RWPE2 (cell line): ENCODE data around the gene NCOA7.
A peak's percentile ranks its signal among the peaks of the same experiment; 100 is the strongest.

Experiments used
- ATAC-seq: fragments of 200-7000 bp; cut with Tn5 transposase; 3 replicates; pipeline ENCODE4 v1.9.1; 2021; ENCODE audit warnings: low read depth
- DNase-seq: peaks from one replicate; pipeline ENCODE4 v3.0.0-alpha.2; 2020; ENCODE audit warnings: low spot score
- H3K27ac ChIP-seq: fragments of 450-650 bp; 2 replicates; pipeline ENCODE4 v1.5.1; 2017; ENCODE audit warnings: mild to moderate bottlenecking; ENCODE audit not compliant: poor library complexity, severe bottlenecking
- H3K27me3 ChIP-seq: fragments of 250-450 bp; sonication (Bioruptor Pico); 2 replicates; pipeline ENCODE4 v1.5.1; 2021; ENCODE audit warnings: mild to moderate bottlenecking, moderate library complexity; ENCODE audit not compliant: insufficient read depth, poor library complexity, severe bottlenecking
- H3K36me3 ChIP-seq: fragments of 250-450 bp; sonication (Bioruptor Pico); 2 replicates; pipeline ENCODE4 v1.5.1; 2020; ENCODE audit warnings: low read depth, mild to moderate bottlenecking, moderate library complexity
- H3K4me1 ChIP-seq: fragments of 250-450 bp; sonication (Bioruptor Pico); 2 replicates; pipeline ENCODE4 v1.5.1; 2021; ENCODE audit warnings: mild to moderate bottlenecking, moderate library complexity; ENCODE audit not compliant: insufficient read depth, poor library complexity, severe bottlenecking
- H3K4me3 ChIP-seq: fragments of 250-450 bp; sonication (Bioruptor Pico); 2 replicates; pipeline ENCODE4 v1.5.1; 2021; ENCODE audit warnings: mild to moderate bottlenecking, moderate library complexity; ENCODE audit not compliant: severe bottlenecking
- H3K9me3 ChIP-seq: fragments of 250-450 bp; sonication (Bioruptor Pico); 2 replicates; pipeline ENCODE4 v1.5.1; 2021; ENCODE audit warnings: mild to moderate bottlenecking, moderate library complexity; ENCODE audit not compliant: severe bottlenecking
- TF ChIP-seq, protein P1 (sequence below): fragments of 450-650 bp; IDR thresholded peaks from one replicate; pipeline ENCODE4 v1.5.1; 2017; ENCODE audit warnings: mild to moderate bottlenecking, moderate library complexity; ENCODE audit not compliant: poor library complexity, severe bottlenecking

The NCOA7 gene

DNA sequence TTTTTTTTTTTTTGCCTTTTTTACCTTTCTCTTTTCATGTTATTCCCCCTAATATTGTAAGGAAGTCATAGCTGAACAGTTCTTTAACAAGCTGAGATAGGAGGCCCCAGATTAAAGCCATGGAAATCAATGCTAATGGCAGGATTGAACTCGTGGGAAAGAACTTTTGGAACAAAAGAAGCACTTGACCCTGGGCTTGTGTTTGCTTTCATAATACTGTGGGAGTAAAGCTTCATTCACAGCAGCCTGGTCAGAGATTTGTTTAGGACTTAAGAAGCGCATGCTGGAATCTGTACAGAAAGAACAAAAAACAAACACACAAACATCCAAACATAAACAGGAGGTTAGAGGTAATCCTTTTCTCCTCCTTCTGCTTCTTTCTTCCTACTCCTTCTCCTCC lies 36.2 kb upstream of the NCOA7 start:
- ATAC-seq (no peak), DNase-seq (no peak)
- H3K9me3 ChIP-seq, result no peaks in the 10 kb centered on the region
- TF ChIP-seq, protein P1, sequence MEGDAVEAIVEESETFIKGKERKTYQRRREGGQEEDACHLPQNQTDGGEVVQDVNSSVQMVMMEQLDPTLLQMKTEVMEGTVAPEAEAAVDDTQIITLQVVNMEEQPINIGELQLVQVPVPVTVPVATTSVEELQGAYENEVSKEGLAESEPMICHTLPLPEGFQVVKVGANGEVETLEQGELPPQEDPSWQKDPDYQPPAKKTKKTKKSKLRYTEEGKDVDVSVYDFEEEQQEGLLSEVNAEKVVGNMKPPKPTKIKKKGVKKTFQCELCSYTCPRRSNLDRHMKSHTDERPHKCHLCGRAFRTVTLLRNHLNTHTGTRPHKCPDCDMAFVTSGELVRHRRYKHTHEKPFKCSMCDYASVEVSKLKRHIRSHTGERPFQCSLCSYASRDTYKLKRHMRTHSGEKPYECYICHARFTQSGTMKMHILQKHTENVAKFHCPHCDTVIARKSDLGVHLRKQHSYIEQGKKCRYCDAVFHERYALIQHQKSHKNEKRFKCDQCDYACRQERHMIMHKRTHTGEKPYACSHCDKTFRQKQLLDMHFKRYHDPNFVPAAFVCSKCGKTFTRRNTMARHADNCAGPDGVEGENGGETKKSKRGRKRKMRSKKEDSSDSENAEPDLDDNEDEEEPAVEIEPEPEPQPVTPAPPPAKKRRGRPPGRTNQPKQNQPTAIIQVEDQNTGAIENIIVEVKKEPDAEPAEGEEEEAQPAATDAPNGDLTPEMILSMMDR, result no peak
- H3K27ac ChIP-seq, result no peak overlapping the region
- H3K4me3 ChIP-seq, result no peak overlapping the region
- no peaks in the 10 kb centered on the region for H3K36me3 ChIP-seq
- peaks cover 5% of the 10 kb centered on the region for H3K4me1 ChIP-seq
- H3K27me3 ChIP-seq, result peaks cover 64% of the 10 kb centered on the region

DNA sequence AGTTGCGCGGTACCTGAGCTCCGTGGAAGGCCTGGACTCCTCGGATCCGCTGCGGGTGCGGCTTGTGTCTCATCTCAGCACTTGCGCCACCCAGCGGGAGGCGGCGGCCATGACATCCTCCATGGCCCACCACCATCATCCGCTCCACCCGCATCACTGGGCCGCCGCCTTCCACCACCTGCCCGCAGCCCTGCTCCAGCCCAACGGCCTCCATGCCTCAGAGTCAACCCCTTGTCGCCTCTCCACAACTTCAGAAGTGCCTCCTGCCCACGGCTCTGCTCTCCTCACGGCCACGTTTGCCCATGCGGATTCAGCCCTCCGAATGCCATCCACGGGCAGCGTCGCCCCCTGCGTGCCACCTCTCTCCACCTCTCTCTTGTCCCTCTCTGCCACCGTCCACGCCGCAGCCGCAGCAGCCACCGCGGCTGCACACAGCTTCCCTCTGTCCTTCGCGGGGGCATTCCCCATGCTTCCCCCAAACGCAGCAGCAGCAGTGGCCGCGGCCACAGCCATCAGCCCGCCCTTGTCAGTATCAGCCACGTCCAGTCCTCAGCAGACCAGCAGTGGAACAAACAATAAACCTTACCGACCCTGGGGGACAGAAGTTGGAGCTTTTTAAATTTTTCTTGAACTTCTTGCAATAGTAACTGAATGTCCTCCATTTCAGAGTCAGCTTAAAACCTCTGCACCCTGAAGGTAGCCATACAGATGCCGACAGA lies 31.4 kb upstream of the NCOA7 start:
- ATAC-seq, result no peak
- Histone ChIP-seq H3K9me3 (no peaks in the 10 kb centered on the region), H3K36me3 (no peaks in the 10 kb centered on the region), H3K4me1 (no peaks in the 10 kb centered on the region), H3K27me3 (peaks cover 29% of the 10 kb centered on the region), H3K27ac (no peak overlapping the region), H3K4me3 (no peak overlapping the region)
- TF ChIP-seq, protein P1, result peak; percentile 24
- DNase-seq, result no peak

DNA sequence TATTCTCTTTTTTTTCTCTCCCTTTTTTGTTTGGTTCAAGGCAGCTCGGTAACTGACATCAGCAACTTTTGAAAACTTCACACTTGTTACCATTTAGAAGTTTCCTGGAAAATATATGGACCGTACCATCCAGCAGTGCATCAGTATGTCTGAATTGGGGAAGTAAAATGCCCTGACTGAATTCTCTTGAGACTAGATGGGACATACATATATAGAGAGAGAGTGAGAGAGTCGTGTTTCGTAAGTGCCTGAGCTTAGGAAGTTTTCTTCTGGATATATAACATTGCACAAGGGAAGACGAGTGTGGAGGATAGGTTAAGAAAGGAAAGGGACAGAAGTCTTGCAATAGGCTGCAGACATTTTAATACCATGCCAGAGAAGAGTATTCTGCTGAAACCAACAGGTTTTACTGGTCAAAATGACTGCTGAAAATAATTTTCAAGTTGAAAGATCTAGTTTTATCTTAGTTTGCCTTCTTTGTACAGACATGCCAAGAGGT lies 30.8 kb upstream of the NCOA7 start:
- no peak overlapping the region for H3K4me3 ChIP-seq

DNA sequence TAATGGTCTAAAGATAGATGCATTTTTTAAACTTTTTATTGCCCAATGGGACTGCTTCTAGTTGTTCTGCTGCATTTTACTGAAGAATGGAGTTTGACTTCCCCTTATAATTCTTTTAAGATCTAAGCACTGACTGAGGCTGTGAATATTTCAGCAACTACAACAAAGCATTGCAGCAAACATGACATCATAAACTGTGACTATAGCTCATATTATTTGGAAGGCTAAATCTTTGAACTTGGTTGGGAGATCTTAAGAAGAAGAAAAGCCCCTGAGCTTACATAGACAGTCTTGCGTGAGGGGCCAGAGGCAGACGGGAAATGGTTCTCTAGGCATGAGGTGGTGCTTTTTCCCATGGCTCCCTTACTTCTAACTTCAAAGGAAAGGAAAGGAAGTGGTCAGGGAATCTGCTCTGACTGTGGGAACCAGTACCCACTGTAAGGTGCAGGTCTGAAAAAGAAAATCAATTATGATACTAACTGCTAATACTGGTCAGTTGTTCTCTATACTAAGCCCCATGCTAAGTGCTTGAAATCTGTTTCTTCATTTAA lies 26.6 kb upstream of the NCOA7 start:
- TF ChIP-seq, protein P1, result no peak
- Histone ChIP-seq H3K4me3 (no peak overlapping the region), H3K27me3 (peaks cover 11% of the 10 kb centered on the region), H3K27ac (no peak overlapping the region), H3K4me1 (no peaks in the 10 kb centered on the region), H3K9me3 (no peaks in the 10 kb centered on the region), H3K36me3 (no peaks in the 10 kb centered on the region)
- DNase-seq, result no peak
- no peak for ATAC-seq

More for the DNA sequence above, 30.8 kb upstream of the NCOA7 start:
- TF ChIP-seq, protein P1, result no peak
- H3K9me3 ChIP-seq, result no peaks in the 10 kb centered on the region
- H3K27me3 ChIP-seq, result peaks cover 23% of the 10 kb centered on the region
- no peak overlapping the region for H3K27ac ChIP-seq
- H3K36me3 ChIP-seq, result no peaks in the 10 kb centered on the region
- ATAC-seq (no peak), DNase-seq (no peak)
- H3K4me1 ChIP-seq, result no peaks in the 10 kb centered on the region

DNA sequence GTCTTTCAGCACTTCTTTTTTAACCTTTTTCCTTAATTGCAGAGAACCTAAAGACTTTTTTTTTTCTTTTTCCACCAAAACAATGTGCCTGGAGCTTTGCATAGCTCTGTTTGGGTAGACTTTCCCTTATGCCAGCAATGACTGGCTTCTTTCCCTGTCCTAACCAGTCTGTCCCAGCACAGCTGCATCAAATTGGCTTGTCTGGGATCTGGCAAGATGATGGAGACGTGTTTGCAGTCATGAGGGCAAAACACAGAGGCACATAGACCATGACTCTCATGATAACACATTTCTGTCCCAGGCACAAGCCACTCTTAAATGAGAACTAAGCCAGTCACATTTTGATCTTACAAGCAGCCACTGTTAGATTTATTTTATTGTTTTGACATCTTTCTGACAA lies 24.8 kb upstream of the NCOA7 start:
- ATAC-seq (no peak), DNase-seq (no peak)
- Histone ChIP-seq H3K27ac (no peak overlapping the region), H3K4me1 (no peaks in the 10 kb centered on the region), H3K27me3 (peaks cover 5% of the 10 kb centered on the region), H3K9me3 (no peaks in the 10 kb centered on the region), H3K4me3 (no peak overlapping the region), H3K36me3 (no peaks in the 10 kb centered on the region)
- TF ChIP-seq, protein P1, result no peak
